Activated CD8-positive, alpha-beta memory T cell treated with anti-CD3 and anti-CD28 coated beads for 24 hours (primary cell): Measurements from ENCODE around the gene OR2Z1.

ENCODE experiments used
- DNase-seq: peaks from one replicate; pipeline ENCODE4 v3.0.0-alpha.2; 2020

OR2Z1 gene, protein sequence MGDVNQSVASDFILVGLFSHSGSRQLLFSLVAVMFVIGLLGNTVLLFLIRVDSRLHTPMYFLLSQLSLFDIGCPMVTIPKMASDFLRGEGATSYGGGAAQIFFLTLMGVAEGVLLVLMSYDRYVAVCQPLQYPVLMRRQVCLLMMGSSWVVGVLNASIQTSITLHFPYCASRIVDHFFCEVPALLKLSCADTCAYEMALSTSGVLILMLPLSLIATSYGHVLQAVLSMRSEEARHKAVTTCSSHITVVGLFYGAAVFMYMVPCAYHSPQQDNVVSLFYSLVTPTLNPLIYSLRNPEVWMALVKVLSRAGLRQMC

DNA sequence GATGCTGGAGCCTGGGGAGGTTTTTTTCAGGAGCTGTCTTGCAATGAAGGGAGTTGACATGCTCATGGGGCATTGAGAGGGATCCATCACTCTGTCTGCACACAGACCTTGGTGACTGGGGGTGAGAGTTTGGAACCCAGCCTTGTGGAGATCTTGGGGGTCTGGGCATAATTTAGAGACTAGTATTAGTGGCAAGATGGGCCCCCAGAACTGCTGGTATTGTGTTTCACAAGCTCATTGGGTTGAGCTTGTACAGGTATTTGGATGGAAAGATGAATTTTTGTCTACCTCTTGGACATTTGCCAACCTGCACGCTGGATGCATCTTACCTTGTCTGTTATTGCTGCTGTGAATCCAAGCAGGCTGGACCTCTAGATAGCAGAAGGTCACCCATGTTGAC, at the start of gene OR2Z1:
OR2Z1 (plus strand) TSS at position 301 of the 400 bp plus-strand sequence. CDS start 9,395 bp downstream, outside the sequence.
- peak; percentile 24 for DNase-seq

DNA sequence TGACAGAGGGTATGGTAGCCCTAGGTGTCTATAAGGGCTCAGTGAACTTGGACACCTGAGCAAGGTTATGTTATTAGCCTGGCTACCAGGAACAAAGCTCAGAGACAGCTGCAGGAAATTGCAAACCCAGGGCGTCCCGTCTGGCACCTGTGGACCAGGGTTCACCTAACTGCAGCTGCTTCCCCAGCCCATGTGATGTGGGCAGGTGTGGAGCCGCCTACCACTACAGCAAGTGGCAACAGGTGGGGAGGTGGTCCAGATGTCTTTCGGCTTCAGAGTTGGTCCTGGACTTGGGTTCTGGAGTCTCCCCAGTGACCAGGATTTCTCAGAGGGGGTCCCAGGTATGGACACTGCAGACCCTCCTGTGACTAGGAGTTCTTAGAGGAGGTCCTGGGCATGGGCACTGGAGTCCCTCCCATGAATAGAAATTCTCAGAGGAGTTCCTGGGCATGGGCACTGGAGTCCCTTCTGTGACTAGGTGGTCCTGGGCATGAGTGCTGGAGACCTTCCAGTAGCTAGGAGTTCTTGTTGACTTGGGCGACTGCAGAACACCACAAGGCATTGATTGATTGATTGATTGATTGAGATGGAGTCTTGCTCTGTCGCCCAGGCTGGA, 48.0 kb upstream of the OR2Z1 start:
- DNase-seq, result no peak

DNA sequence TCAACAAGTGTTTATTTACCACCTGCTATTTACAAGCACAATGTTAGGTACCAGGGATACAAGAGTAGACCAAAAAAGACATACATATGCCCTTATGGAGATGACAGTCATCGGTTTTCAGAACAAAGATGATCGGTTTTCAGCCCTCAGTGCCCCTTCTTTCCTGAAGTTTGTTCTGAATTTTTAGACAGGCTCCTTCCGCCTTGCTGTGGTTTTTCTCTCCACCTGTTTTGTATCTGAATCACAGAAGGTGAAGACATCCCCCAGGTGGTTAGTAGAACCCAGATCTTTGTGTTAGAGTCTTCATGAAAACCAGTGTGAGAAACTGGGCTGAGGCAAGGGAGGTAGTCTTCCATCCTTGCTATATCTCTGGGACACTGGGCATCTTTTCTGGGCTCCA, 46.4 kb upstream of the OR2Z1 start:
- no peak for DNase-seq

DNA sequence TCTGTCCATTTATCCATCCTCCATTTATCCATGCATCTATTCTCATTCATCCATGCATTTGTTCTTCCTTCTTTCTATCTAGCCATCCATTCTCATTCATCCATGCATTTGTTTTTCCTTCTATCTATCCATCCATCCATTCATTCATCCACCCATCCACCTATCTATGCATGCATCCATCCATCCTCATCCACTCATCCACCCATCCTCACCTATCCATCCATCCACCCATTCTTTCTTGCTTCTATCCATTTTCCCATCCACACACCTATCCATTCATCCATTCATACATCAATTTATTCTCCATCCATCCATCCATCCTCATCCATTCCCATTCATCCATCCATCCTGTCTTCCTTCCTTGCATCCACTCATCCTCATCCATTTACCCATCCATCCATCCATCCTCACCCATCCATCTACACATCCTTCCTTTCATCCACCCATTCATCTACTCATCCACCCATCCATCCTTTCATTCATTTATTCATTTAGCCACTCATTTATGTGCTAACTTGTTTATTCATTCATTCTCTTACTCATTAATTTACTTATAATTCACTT, 43.1 kb upstream of the OR2Z1 start:
- DNase-seq, result no peak

DNA sequence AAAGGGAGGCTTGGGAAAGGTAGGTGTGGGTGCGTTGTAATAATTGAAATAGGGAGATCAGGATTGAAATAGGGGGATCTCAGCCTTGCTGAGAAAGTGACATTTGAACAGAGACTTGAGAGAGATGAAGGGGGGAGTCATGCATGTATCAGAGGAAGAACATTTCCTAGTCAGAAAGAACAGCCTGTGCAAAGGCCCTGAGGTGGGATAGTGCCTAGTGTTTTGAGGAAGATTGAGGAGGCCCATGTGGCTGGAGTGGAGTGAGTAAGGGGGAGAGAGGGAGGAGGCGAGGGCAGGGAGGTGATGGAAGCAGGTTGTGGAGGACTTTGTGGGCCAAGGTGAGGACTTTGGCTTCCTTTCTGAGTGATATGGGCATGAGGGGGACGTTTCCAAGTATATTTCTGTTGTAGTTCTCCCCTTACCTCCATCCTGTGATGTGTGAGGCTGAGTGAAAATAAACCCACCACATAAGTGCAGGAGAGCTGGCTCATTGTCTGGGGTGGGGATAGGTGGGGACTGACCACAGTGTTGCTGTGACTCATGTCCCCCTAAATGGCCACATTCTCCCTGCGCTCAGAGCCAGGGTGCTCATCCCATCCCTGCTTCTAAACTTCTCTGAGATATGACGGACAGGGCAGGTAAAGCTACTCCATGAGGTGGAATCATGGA, 40.6 kb upstream of the OR2Z1 start:
- DNase-seq, result no peak

DNA sequence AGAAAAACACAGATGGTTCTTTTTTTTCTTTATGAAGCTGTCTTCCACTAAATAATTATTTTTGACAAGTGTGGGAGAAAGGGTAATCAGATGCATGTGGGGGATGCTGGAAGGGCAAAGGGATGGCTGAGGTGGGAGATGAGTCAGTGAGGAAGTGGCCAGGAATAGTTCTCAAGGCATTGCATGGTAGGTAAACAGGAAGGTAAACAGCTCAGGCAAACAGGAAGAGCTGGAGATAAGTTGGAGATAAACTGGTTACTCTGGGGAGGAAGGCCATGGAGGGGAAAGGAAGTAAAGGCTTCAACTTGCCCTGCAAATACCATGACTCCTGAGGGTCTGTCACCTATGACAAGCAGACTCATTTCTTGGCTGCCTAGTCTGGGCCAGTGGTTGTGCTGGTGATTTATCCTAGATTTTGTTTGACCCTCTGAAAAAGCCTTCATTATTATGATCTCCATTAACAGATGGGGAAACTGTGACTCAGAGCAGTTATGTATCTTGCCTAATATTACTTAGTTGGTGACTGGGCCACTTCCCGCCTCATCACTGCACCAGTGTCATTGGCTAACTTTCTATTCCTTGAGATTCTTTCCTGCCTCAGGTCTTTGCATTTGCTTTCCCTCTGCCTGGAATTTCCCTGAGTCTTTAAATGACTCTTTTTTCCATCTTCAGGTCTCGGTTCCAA, 39.9 kb upstream of the OR2Z1 start:
- no peak for DNase-seq

DNA sequence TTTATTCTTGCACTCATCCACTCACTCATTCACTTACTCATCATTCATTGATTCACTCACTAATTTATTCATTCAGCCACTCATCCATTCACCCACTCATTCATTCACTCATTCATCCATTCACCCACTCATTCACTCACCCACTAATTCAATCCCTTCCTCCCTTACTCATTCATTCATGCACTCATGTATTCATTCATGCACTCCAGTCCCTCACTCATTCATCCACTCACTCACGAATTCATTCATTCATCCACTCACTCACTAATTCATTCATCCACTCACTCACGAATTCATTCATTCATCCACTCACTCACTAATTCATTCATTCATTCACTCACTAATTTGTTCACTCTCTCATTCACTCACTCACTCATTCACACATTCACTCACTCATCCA, 39.0 kb upstream of the OR2Z1 start:
- no peak for DNase-seq

DNA sequence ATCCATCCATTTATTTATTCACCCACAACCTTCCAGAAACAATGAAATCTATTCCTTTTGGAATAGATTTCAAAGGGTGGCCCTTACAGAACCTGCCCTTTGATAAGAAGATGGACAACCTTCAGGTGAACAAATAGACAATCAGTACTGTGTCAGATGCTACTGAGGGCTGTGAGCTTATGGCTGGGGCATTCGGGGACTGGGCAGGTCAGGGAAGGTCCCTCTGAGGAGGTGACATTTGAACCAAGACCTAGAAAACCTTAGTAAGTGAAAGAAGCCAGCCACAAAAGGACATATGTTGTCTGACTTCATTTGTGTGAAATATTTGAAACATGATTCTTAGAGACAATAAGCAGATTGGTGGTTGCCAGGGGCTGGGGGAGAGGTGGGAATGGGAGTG, 38.5 kb upstream of the OR2Z1 start:
- DNase-seq, result no peak

DNA sequence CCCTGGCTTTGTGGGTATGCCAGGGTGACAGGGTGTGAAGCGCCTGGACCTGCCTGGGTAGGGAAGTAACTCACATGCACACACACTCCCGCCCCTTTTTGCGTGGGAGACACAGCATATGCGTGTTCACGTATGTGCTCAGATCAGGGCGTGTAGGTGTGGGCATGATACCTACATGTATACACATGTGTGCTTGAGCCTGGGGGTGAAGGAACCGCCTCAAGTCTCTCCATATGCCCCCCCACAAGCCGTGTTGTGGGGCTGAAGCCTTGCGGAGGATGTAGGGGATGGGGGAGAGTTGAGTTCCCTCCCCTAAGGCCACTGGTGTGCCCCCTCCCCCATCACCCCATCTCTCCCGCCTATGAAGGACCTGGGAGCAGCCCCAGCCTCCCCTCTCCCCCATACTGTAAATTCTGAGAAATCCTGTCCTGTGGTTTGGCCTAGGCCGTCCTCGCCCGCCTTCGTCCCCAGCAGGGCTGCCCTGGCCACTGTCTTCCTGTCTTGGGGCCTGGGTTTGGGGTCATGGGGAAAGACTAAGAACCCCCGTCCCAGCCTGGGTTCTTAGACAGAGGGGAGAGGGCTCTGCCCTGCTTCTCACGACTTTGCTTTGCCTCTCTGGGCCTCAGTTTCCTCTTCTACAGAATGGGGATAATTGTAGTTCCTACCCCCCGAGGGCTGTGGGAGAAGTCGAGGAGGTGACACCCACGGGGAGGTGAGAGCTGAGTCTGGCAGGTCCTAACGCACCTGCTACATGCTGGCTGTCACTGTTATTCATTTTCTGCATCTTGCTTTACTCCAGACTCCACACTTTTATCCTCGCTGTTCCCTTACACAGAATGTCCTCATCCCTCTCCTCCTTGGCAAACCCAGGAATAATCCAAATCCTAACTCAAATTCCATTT, 37.2 kb upstream of the OR2Z1 start:
- DNase-seq, result no peak

DNA sequence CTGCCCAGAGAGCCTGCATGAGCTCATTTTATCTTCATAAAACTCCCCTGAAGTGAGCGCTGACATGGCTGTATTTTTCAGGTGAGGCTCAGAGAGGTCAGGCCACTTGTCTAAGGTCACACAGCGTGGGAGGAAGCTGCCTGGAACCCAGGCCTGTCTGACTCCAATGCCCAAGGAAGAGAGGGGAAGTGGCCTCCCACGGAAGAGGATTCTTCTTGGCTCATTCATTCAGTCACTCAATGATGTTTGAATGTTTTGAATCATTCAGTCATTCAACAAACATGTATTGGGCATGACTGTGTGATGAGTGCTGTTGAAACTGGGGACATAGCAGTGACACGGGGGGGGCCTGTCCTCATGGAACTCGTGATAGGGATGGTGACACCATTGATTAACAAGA, 34.9 kb upstream of the OR2Z1 start:
- DNase-seq, result no peak

DNA sequence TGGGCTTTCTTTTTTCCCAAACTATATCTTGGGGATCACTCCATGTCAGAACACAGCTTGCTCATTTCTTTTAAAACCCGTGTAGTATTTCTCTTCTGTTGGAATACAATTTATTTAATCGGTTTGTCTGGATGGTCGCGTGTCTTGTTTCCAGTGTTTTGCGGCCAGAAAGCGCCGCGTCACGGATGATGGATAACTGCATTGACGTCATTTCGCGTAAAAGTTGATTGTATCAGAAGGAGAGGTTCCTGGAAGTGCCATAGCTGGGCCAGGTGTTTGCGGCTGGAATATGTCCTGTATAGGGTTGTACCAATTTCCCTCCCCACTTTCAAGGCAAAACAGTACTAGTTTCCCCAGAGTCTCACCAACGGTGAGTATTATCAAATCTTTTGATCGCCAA, 32.5 kb upstream of the OR2Z1 start:
- no peak for DNase-seq

DNA sequence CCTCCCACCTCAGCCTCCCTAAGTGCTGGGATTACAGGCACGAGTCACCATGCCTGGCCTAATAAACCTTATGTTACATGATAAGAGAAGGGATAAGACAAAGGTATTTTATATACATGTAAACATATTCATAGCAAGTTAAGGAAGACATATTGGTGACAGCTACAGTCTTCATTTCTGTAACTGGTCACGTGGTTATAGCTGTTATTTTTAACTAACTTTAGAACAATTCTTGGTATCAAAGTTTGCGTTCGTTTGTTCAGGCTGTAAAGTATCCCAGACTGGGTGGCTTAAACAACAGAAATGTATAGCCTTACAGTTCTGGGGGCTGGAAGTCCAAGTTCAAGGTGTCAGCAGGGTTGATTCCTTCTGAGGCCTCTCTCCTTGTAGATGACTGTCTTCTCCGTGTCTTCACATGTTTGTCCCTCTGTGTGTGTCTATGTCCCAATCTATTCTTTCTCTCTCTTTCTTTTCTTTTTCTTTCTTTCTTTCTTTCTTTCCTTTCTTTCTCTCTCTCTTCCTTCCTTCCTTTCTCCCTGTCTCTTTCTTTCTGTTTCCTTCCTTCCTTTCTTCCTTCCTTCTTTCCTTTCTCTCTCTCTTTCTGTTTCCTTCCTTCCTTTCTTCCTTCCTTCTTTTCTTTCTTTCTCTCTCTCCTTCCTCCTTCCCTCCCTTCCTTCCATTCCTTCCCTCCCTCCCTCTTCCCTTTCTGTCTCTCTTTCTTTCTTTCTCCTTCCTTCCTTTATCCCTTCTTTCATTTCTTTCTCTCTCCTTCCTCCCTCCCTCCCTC, 30.5 kb upstream of the OR2Z1 start:
- DNase-seq, result no peak

DNA sequence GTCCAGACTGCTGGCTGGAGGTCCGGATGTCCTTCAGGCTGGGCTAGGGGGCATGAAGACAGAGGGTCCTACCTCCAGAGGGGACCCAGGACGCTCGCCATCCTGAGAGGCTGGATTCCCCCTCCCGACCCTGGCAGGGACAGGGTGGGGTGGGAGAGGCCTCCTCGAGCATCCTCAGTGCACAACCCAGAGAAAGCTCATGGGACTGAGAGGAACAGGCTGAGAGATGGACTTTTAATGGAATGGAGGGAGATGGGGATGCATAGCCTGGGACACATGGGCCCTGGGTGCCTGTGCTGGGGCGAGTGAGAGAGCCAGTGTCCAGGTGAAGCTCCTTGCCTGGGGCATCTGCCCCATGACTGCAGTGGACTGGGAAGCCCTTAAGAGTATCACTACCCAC, 25.9 kb upstream of the OR2Z1 start:
- DNase-seq, result no peak

DNA sequence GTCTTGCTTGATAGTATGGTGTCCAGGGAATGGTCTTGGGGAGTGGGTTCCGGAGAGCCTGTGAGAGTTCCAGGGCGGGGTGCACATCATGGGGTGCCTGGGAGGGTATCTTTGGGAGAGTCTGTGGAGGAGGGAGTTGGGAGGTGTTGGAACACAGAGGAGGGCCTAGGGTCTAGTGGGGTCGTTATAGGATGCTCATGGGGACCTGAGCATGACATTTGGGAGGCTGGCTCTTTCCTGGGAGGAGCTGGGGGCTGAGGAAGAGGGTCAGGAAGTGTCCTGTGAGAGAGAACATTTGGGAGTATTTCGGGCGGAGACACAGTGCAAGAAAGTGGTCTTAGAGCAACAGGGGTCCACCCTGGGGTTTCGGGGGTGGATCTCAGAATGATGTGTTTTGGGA, 25.5 kb upstream of the OR2Z1 start:
- no peak for DNase-seq

DNA sequence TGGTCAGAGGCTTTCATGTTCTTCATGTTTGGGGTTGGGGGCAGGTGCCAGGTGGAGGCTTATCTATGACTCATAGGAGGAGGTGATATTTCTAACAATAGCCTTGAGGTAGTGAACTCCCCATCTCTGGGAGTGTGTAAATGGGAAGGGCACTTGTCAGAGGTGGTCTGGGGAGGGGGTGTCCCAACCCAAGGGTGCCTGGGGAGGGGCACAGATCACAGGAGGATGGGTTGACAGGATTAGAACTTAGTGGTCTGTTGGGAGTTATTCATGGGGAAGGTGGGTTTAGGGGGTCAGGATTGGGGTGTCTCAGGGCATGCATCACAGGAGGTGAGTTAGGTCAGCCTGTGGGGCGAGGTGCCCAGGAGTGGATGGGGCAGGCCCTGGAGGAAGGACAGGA, 24.4 kb upstream of the OR2Z1 start:
- no peak for DNase-seq

DNA sequence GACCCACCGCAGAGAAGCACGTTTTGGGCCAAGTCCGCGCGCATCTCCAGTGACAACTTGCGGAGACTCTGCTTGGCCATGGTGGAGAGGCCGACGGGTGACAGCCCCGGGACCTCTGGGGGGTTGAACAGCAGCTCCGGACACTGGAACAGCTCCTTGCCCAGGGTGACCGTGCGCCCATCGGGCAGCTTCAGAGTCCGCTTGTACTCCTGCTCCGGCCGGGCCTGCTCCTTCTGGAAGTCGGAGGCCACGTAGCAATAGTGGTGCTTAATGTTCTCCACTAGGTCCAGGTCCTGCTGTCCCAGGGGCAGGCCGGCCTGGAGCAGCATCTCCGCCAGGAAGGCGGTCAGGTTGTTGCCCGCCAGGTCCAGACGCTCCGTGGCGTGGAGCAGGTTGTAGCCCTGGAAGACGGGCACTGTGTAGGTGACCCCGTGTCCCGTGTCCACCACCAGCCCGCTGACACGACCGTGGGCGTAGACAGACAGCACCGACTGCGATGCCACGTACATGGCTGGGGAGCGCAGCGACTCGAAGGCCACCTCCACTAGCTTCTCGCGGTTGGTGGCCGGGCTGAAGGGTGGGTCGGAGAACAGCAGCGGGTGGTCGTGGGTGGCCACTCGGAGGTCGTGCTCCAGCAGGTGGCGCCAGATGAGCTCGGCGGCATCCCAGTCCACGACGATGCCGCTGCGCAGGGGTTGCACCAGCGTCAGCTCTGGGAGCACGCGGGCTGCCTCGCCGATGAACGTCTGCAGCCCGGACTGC, 23.6 kb upstream of the OR2Z1 start:
- no peak for DNase-seq

DNA sequence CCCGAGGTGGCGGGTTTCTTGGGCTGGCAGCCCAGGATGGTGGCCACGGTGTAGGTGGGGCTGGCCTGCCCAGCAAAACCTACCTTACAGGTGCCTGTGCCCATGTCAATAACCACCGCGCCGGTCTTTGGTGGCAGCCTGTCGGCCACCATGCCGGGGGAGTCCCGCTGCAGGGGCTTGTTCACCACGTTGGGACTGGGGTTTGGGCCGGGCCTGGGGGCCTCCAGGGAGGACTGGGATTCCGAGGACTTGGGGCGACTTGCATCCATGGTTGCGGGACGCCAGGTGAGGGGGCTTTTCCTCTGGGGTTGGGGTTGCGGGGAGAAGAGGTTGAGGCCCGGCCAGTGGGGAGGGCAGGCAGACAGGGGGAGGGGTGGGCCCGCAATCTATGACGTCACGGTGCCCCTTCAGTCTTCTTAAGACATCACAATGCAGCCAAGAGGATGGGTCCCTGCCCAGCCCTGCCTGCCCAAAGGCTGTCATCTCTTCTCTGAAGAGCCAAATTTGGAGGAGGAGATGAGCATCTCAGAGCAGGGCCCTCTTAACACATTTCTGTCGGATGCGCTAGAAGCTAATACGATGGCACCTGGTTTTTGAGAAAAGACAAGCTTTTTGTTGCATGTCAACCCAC, 22.9 kb upstream of the OR2Z1 start, which contains the start of gene ACTL9:
ACTL9 (minus strand) TSS at position 363 of the 631 bp plus-strand sequence; CDS start at position 269, 94 bp downstream.
- DNase-seq, result no peak

DNA sequence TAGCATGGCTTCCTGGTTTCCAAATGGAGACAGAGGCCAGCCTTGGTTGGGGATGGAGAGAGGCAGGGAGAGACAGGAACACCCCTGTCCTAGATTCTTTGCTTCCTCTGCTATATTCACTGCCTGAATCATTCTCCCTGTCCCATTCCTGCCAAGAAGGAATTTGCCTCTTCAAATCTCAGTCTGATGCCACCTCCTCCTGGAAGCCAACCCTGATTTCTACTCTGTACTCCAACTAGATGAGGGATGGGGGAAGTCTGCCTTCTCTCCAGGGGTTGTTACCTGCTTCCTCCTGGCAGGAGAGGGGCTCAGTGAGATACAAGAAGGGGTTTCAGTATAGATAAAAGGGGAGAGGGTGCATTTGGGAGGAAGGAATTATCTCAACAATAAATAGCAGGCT, 21.5 kb upstream of the OR2Z1 start:
- no peak for DNase-seq

DNA sequence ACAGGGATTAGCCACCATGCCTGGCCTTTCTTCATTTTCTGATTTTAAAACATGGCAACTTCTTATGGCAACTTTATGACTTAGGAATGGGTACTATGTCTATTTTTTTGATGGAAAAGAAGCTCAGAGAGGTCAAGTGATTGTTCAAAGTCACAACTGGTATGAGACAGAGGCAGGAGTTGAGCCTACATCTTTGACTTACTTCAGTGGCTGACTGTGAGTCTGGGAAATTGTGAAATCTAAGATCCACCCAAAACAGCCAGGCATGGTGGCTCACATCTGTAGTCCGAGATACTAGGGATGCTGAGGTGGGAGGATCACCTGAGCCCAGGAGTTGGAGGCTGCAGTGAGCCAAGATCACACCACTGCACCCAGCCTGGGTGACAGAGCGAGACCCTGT, 20.5 kb upstream of the OR2Z1 start:
- no peak for DNase-seq

DNA sequence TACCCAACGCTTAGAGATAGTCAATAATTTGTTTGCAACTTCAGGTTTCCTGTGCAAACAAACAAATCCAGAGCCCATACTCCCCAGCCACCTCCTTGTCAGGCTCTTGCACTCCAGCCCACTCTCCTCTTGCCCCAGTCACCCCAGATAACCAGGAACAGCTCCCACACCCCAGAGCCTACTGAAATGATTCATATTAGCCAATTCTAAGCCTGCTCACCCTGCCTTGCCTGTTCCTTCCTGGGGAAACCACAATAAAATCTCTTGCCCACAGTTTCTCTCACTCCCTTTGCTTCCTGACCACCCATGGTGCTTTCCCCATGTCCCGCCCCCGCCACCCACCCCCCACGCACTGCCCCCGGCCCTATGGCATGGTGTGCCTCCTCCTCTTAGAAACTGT, 19.1 kb upstream of the OR2Z1 start:
- peak; percentile 69 for DNase-seq
